GM12801 (cell line): ENCODE measurements around the gene FGF1.

Experiments used
- TF ChIP-seq, protein P1 (sequence below): IDR thresholded peaks from one replicate; pipeline ENCODE4 v1.5.1; 2011; ENCODE audit warnings: control low read depth; ENCODE audit not compliant: insufficient read length; ENCODE audit errors: extremely low read depth

The FGF1 gene

GRCh38 chr5:142676318-142676717 lies 9.6 kb downstream of the FGF1 start:
- TF ChIP-seq, protein P1, sequence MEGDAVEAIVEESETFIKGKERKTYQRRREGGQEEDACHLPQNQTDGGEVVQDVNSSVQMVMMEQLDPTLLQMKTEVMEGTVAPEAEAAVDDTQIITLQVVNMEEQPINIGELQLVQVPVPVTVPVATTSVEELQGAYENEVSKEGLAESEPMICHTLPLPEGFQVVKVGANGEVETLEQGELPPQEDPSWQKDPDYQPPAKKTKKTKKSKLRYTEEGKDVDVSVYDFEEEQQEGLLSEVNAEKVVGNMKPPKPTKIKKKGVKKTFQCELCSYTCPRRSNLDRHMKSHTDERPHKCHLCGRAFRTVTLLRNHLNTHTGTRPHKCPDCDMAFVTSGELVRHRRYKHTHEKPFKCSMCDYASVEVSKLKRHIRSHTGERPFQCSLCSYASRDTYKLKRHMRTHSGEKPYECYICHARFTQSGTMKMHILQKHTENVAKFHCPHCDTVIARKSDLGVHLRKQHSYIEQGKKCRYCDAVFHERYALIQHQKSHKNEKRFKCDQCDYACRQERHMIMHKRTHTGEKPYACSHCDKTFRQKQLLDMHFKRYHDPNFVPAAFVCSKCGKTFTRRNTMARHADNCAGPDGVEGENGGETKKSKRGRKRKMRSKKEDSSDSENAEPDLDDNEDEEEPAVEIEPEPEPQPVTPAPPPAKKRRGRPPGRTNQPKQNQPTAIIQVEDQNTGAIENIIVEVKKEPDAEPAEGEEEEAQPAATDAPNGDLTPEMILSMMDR, result no peak

DNA sequence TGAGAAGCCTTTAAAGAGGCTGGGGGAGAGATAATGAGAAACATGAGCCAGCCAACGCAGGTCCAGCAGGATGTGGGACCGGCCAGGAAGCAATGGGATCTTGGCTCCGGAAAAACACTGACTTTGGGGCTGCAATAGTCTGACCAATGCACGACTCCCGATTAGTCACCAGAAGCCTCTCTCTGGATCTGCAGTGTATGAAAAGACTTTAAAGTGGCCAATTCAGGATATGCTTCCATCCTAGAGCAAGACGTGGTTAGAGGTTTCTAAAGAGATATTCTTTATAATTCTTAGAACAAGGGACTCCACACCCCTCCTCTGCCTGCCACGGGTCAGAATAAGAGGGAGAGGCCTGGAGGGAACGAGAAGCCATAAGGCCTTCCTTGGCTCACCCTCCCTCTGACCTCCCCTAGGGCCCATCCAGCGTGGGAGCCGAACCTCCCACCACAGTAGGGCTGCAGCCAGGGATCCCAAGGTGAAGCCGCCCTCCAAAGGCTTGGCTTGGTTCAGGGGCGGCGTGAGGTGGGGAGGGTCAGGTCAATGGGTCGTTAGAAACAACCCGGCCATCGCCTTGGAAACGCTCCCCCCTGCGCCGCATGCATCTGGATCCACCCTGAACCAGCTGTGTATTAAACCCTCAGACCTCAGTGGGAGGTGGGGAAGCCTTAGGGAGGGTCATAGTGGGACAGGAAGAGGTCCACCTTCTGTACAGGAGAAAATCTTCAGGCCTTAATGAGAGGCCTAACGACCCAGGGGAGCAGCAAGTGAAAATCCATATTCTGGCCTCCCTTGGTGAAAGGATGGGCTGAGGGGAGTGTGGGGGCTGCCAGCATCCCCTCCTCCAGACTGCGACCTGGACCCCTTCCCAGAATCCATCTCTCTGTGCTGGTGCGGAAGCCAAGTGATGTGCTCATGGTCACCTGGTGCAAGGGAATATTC lies 11.1 kb downstream of the FGF1 start:
- TF ChIP-seq, protein P1, result no peak

- TF ChIP-seq, protein P1, result no peak
These were observed 14.1 kb downstream of the FGF1 start for GRCh38 chr5:142671801-142672200.

GRCh38 chr5:142671266-142671665 lies 14.6 kb downstream of the FGF1 start:
- TF ChIP-seq, protein P1, result no peak

- TF ChIP-seq, protein P1, result no peak
These were observed 15.1 kb downstream of the FGF1 start for GRCh38 chr5:142670804-142671203.

GRCh38 chr5:142669477-142669876 lies 16.4 kb downstream of the FGF1 start:
- TF ChIP-seq, protein P1, result no peak

GRCh38 chr5:142668336-142668735 lies 17.6 kb downstream of the FGF1 start:
- TF ChIP-seq, protein P1, result no peak
